IMR-90 (cell line): ENCODE measurements around the gene C20orf173. TPM values are rescaled to one million over a fixed set of nuclear protein-coding genes. Genes with fewer than 3 reads are reported as not detected.

Source experiments
- ATAC-seq: fragments of 200-7000 bp; cut with Tn5 transposase; 2 replicates; pipeline ENCODE4 v1.9.1; 2020; ENCODE audit warnings: low read depth, mild to moderate bottlenecking, moderate library complexity
- BruUV-seq: library from RNA; stranded (reverse); fragments of 400-500 nt; replicated peaks from 2 replicates; lab custom pipeline; 2021; lab: Mats Ljungman, UMichigan
- CTCF ChIA-PET: fragments of 300-600 bp; formaldehyde crosslinking; extraction: SDS; loops from one replicate; lab custom pipeline; 2021; ENCODE audit warnings: antibody characterized with exemption; lab: Yijun Ruan, JAX
- POLR2A ChIA-PET: fragments of 300-600 bp; sonication (Branson Sonifier 250); formaldehyde crosslinking; loops from one replicate; lab custom pipeline; 2022; ENCODE audit warnings: antibody characterized with exemption; ENCODE audit not compliant: unreplicated experiment; lab: Charles Lee
- DNase-seq: peaks from one replicate; pipeline ENCODE4 v3.0.0; 2013
- H2AFZ ChIP-seq: replicated peaks from 2 replicates; pipeline ENCODE3; 2013; ENCODE audit warnings: low read length, mild to moderate bottlenecking; ENCODE audit not compliant: poor library complexity
- H2AK5ac ChIP-seq: 2 replicates; pipeline ENCODE4 v1.6.1; 2013; ENCODE audit warnings: low read depth, low read length, inconsistent platforms
- H2AK9ac ChIP-seq: replicated peaks from 2 replicates; pipeline ENCODE3; 2013; ENCODE audit warnings: mild to moderate bottlenecking, low read depth, low read length, moderate library complexity; ENCODE audit not compliant: poor library complexity
- H2BK120ac ChIP-seq: 2 replicates; pipeline ENCODE4 v1.6.1; 2013; ENCODE audit warnings: low read depth, low read length, inconsistent platforms
- H2BK15ac ChIP-seq: 3 replicates; pipeline ENCODE4 v1.6.1; 2013; ENCODE audit warnings: low read depth, low read length, inconsistent platforms
- H2BK20ac ChIP-seq: 2 replicates; pipeline ENCODE4 v1.6.1; 2013; ENCODE audit warnings: low read depth, mild to moderate bottlenecking, inconsistent platforms, low read length, moderate library complexity
- H2BK5ac ChIP-seq: 2 replicates; pipeline ENCODE4 v1.6.1; 2013; ENCODE audit warnings: mild to moderate bottlenecking, low read depth, low read length, inconsistent platforms; ENCODE audit not compliant: poor library complexity, severe bottlenecking
- H3K14ac ChIP-seq: replicated peaks from 2 replicates; pipeline ENCODE4 v1.6.1; 2013; ENCODE audit warnings: low read depth, low read length, inconsistent platforms
- H3K18ac ChIP-seq: 2 replicates; pipeline ENCODE4 v1.6.1; 2013; ENCODE audit warnings: low read depth, low read length, control low read depth
- H3K23ac ChIP-seq: 2 replicates; pipeline ENCODE4 v1.6.1; 2013; ENCODE audit warnings: low read depth, low read length, inconsistent platforms
- H3K27ac ChIP-seq: 2 replicates; pipeline ENCODE4 v1.5.1; 2013; ENCODE audit warnings: mild to moderate bottlenecking, control low read depth, low read length; ENCODE audit not compliant: insufficient read depth
- H3K27me3 ChIP-seq: 2 replicates; pipeline ENCODE4 v1.6.1; 2013; ENCODE audit warnings: low read length; ENCODE audit not compliant: control insufficient read depth, insufficient read depth
- H3K36me3 ChIP-seq: 2 replicates; pipeline ENCODE4 v1.6.1; 2013; ENCODE audit warnings: low read length, mixed read lengths; ENCODE audit not compliant: control insufficient read depth, insufficient read depth
- H3K4ac ChIP-seq: 2 replicates; pipeline ENCODE4 v1.6.1; 2013; ENCODE audit warnings: low read depth, low read length, inconsistent platforms
- H3K4me1 ChIP-seq: 2 replicates; pipeline ENCODE4 v1.6.1; 2013; ENCODE audit warnings: low read length, mixed read lengths; ENCODE audit not compliant: control insufficient read depth, insufficient read depth
- H3K4me2 ChIP-seq: 2 replicates; pipeline ENCODE4 v1.6.1; 2013; ENCODE audit warnings: low read depth, mild to moderate bottlenecking, control low read depth, low read length, moderate library complexity
- H3K4me3 ChIP-seq: 2 replicates; pipeline ENCODE4 v1.5.1; 2013; ENCODE audit warnings: low read depth, mild to moderate bottlenecking, control low read depth, low read length, moderate library complexity; ENCODE audit not compliant: insufficient read depth
- H3K56ac ChIP-seq: 2 replicates; pipeline ENCODE4 v1.6.1; 2013; ENCODE audit warnings: low read length, inconsistent platforms; ENCODE audit not compliant: insufficient read depth; ENCODE audit errors: extremely low read depth
- H3K79me1 ChIP-seq, 2 experiments: 2 replicates each; pipeline ENCODE4 v1.6.1; 2013; ENCODE audit warnings: low read length in 2 of 2, inconsistent platforms in 1 of 2, low read depth in 1 of 2
- H3K9ac ChIP-seq: 2 replicates; pipeline ENCODE4 v1.6.1; 2013; ENCODE audit warnings: low read depth, low read length, control low read depth
- H3K9me1 ChIP-seq: 2 replicates; pipeline ENCODE4 v1.6.1; 2013; ENCODE audit warnings: low read length, inconsistent platforms; ENCODE audit not compliant: insufficient read depth
- H3K9me3 ChIP-seq: 2 replicates; pipeline ENCODE4 v1.6.1; 2013; ENCODE audit warnings: low read length; ENCODE audit not compliant: control insufficient read depth, insufficient read depth
- H4K20me1 ChIP-seq: 2 replicates; pipeline ENCODE4 v1.6.1; 2013; ENCODE audit warnings: low read length, inconsistent platforms; ENCODE audit not compliant: insufficient read depth
- H4K5ac ChIP-seq: 2 replicates; pipeline ENCODE4 v1.6.1; 2013; ENCODE audit warnings: mild to moderate bottlenecking, low read depth, low read length, control low read depth
- H4K8ac ChIP-seq, 2 experiments: 2 replicates each; pipeline ENCODE4 v1.6.1; 2013; ENCODE audit warnings: low read depth in 2 of 2, low read length in 2 of 2, control low read depth in 1 of 2, inconsistent platforms in 1 of 2
- H4K91ac ChIP-seq: 2 replicates; pipeline ENCODE4 v1.6.1; 2013; ENCODE audit warnings: low read depth, low read length, inconsistent platforms; ENCODE audit not compliant: insufficient read depth
- CEBPB ChIP-seq: IDR thresholded peaks from 2 replicates; pipeline ENCODE4 v1.6.1; 2012; ENCODE audit warnings: low read depth, low read length, improper control_type of control experiment
- CHD1 ChIP-seq: IDR thresholded peaks from 2 replicates; pipeline ENCODE4 v1.6.1; 2012; ENCODE audit warnings: low read depth, low read length, improper control_type of control experiment
- CTCF ChIP-seq: conservative IDR thresholded peaks from 2 replicates; pipeline ENCODE4 v1.5.1; 2012; ENCODE audit warnings: mild to moderate bottlenecking, low read depth, low read length, improper control_type of control experiment
- FOS ChIP-seq: fragments of 150-350 bp; IDR thresholded peaks from 2 replicates; pipeline ENCODE4 v1.6.1; 2016; ENCODE audit warnings: low read depth, low read length
- MAFK ChIP-seq: IDR thresholded peaks from 2 replicates; pipeline ENCODE4 v1.6.1; 2012; ENCODE audit warnings: low read depth, low read length, improper control_type of control experiment
- MAZ ChIP-seq: IDR thresholded peaks from 2 replicates; pipeline ENCODE4 v1.6.1; 2012; ENCODE audit warnings: low read depth, mild to moderate bottlenecking, low read length, improper control_type of control experiment, moderate library complexity, borderline replicate concordance
- MXI1 ChIP-seq: IDR thresholded peaks from 2 replicates; pipeline ENCODE4 v1.6.1; 2012; ENCODE audit warnings: low read depth, mild to moderate bottlenecking, low read length, moderate library complexity, borderline replicate concordance
- NFE2L2 ChIP-seq: fragments of 150-350 bp; IDR thresholded peaks from 2 replicates; pipeline ENCODE4 v1.6.1; 2016; ENCODE audit warnings: low read depth, mild to moderate bottlenecking, low read length
- POLR2A ChIP-seq: IDR thresholded peaks from 2 replicates; pipeline ENCODE4 v1.6.1; 2012; ENCODE audit warnings: mild to moderate bottlenecking, low read depth, low read length
- RAD21 ChIP-seq: IDR thresholded peaks from 2 replicates; pipeline ENCODE4 v1.6.1; 2012; ENCODE audit warnings: low read length, improper control_type of control experiment
- RCOR1 ChIP-seq: IDR thresholded peaks from 2 replicates; pipeline ENCODE4 v1.6.1; 2012; ENCODE audit warnings: mild to moderate bottlenecking, low read length, improper control_type of control experiment; ENCODE audit not compliant: insufficient replicate concordance
- SMC3 ChIP-seq: fragments of 150-350 bp; IDR thresholded peaks from 2 replicates; pipeline ENCODE4 v1.6.1; 2016; ENCODE audit warnings: low read depth, mild to moderate bottlenecking, antibody characterized with exemption, low read length, moderate library complexity
- USF2 ChIP-seq: fragments of 150-350 bp; IDR thresholded peaks from 2 replicates; pipeline ENCODE4 v1.6.1; 2017; ENCODE audit warnings: mild to moderate bottlenecking, antibody characterized with exemption, low read length, low read depth
- WGBS, 2 experiments: methylation state at CpG; one replicate each; pipeline versions ENCODE4 v1.1.5 to v1.1.7; 2013; ENCODE audit warnings: missing lambda C conversion rate in 2 of 2; ENCODE audit not compliant: insufficient read length in 1 of 2; ENCODE audit errors: extremely low coverage in 2 of 2; 5-methylcytosine and 5-hydroxymethylcytosine counted together
- dilution Hi-C: fragments of 300-500 bp; cut with HindIII; formaldehyde crosslinking; loops from one replicate; pipeline ENCODE4 v1.14.3; 2018; ENCODE audit warnings: low sequenced_read_pairs; ENCODE audit not compliant: unreplicated experiment
- in situ Hi-C: fragments of 300-500 bp; cut with MboI; formaldehyde crosslinking; loops from 3 replicates; pipeline ENCODE4 v1.14.3; 2019; ENCODE audit warnings: low sequenced_read_pairs, inconsistent platforms, mixed read lengths
- intact Hi-C: fragments of 100-400 bp; cut with micrococcal nuclease; formaldehyde crosslinking; loops from 2 replicates; pipeline ENCODE4 v1.10.0; 2022
- polyA plus RNA-seq, 3 experiments: library from polyadenylated mRNA; depleted of rRNA; stranded (reverse); fragments of >200 nt; gene quantifications; 2 replicates each; pipeline ENCODE4 v1.2.3, GENCODE V29; 2012; ENCODE audit warnings: low replicate concordance in 1 of 3
- total RNA-seq: library from RNA; depleted of rRNA; stranded (reverse); fragments of >200 nt; gene quantifications from 2 replicates; pipeline ENCODE4 v1.2.3, GENCODE V29; 2012

C20orf173 gene
- total and polyA plus RNA-seq, 2 of the 4 experiments (the other 2 are of a cell fraction), result not detected

GRCh38 chr20:35560105-35560511, 30.7 kb upstream of the C20orf173 start:
- DNase-seq, result no peak
- intact Hi-C loops (loop anchor here (10.0 kb wide), 1 partner anchor 105 kb away; the partner anchor contains the start of genes CPNE1 and RBM12), in situ Hi-C loops (no loop called here), dilution Hi-C loops (no loop called here)
- Histone ChIP-seq H3K4ac (no peak overlapping the region), H2BK15ac (no peak overlapping the region), H4K20me1 (no peaks in the 10 kb centered on the region), H2AFZ (no peak overlapping the region), H3K27ac (no peak overlapping the region), H3K36me3 (peaks cover 39% of the 10 kb centered on the region), H3K23ac (no peak overlapping the region), H3K9ac (no peak overlapping the region), H3K18ac (no peak overlapping the region), H3K14ac (no peak overlapping the region), H2BK20ac (no peak overlapping the region), H4K8ac (no peak overlapping the region), H3K27me3 (no peaks in the 10 kb centered on the region), H3K79me1 (no peaks in the 10 kb centered on the region), H4K5ac (no peak overlapping the region), H3K4me1 (peaks cover 2% of the 10 kb centered on the region), H3K9me1 (no peaks in the 10 kb centered on the region), H3K4me2 (no peak overlapping the region), H2AK5ac (no peak overlapping the region), H3K4me3 (no peak overlapping the region), H2BK5ac (no peak overlapping the region), H4K91ac (no peak overlapping the region), H3K56ac (no peak overlapping the region), H3K9me3 (no peaks in the 10 kb centered on the region), H2BK120ac (no peak overlapping the region), H2AK9ac (no peak overlapping the region)
- ChIA-PET POLR2A (no interaction called here), CTCF (interaction anchor here (0.6 kb wide), 1 partner anchor 74 kb away, joined by 3 read pairs; no protein-coding TSS in a partner anchor)
- no peak for TF ChIP-seq CTCF
- TF ChIP-seq NFE2L2, result no peak
- TF ChIP-seq CHD1, result no peak
- no peak for TF ChIP-seq SMC3
- no peak for TF ChIP-seq RCOR1
- TF ChIP-seq MAZ, result no peak
- TF ChIP-seq USF2, result no peak
- no peak for TF ChIP-seq FOS
- no peak for TF ChIP-seq MAFK
- no peak for TF ChIP-seq MXI1
- no peak for TF ChIP-seq CEBPB
- no peak for TF ChIP-seq RAD21
- no peak for TF ChIP-seq POLR2A
- WGBS, 2 experiments, result 63% methylated on average over 4 of the region's 18 CpGs; no CpG with 5 or more reads in 1 of the 2 experiments
- no peak for ATAC-seq
- BruUV-seq, result no TSS peak
